Lung (tissue), 12 donors: ENCODE measurements around the gene DUSP14. TPM values are rescaled to one million over a fixed set of nuclear protein-coding genes. Genes with fewer than 3 reads are reported as not detected.

Source experiments
- ATAC-seq: fragments of 200-7000 bp; cut with Tn5 transposase; one replicate; pipeline ENCODE4 v1.9.1; 2020; ENCODE audit warnings: moderate number of reproducible peaks; ENCODE audit not compliant: insufficient read depth, low FRiP score
- DNase-seq, 3 donors: peaks; one replicate each; pipeline ENCODE4 v3.0.0-alpha.2; 2013 to 2017
- H3K27ac ChIP-seq, 2 donors: one replicate each; pipeline ENCODE4 v1.5.1; 2013; ENCODE audit warnings: mild to moderate bottlenecking in 2 of 2, moderate library complexity in 2 of 2, control low read depth in 1 of 2, inconsistent platforms in 1 of 2, low read depth in 1 of 2, low read length in 1 of 2
- H3K27me3 ChIP-seq, 3 donors: one replicate each; pipeline ENCODE4 v1.5.1; 2013; ENCODE audit warnings: low read length in 2 of 3; ENCODE audit not compliant: control insufficient read depth in 3 of 3, insufficient read depth in 3 of 3
- H3K36me3 ChIP-seq, 4 donors: one replicate each; pipeline ENCODE4 v1.5.1; 2013; ENCODE audit warnings: low read length in 4 of 4, mild to moderate bottlenecking in 1 of 4, moderate library complexity in 1 of 4; ENCODE audit not compliant: control insufficient read depth in 4 of 4, insufficient read depth in 4 of 4
- H3K4me1 ChIP-seq, 5 donors: one replicate each; pipeline ENCODE4 v1.5.1; 2013; ENCODE audit warnings: low read length in 5 of 5, mild to moderate bottlenecking in 2 of 5, moderate library complexity in 1 of 5; ENCODE audit not compliant: control insufficient read depth in 5 of 5, insufficient read depth in 5 of 5
- H3K4me3 ChIP-seq: one replicate; pipeline ENCODE4 v1.5.1; 2013; ENCODE audit warnings: mild to moderate bottlenecking, control low read depth, moderate library complexity
- H3K9ac ChIP-seq, 2 donors: one replicate each; pipeline ENCODE4 v1.5.1; 2013; ENCODE audit warnings: low read length in 2 of 2, control low read depth in 1 of 2; ENCODE audit not compliant: insufficient read depth in 1 of 2
- H3K9me3 ChIP-seq, 4 donors: one replicate each; pipeline ENCODE4 v1.5.1; 2013; ENCODE audit warnings: low read length in 3 of 4, mild to moderate bottlenecking in 1 of 4, moderate library complexity in 1 of 4; ENCODE audit not compliant: control insufficient read depth in 4 of 4, insufficient read depth in 3 of 4
- CTCF ChIP-seq: IDR thresholded peaks from 2 replicates; pipeline ENCODE4 v1.5.1; 2012; ENCODE audit warnings: mild to moderate bottlenecking; ENCODE audit errors: control extremely low read depth, extremely low read depth
- WGBS, 2 donors: extraction: QIAGEN DNeasy Blood & Tissue Kit; methylation state at CpG; one replicate each; pipeline ENCODE4 v1.1.7; 2013; 5-methylcytosine and 5-hydroxymethylcytosine counted together
- polyA plus RNA-seq, 2 donors: library from polyadenylated mRNA; stranded (reverse); fragments of 200-250 nt; gene quantifications; one replicate each; pipeline ENCODE4 v1.2.1, GENCODE V29; 2013
- total RNA-seq, 2 donors: library from RNA; depleted of rRNA in 1 of 2; stranded (reverse); fragments of >200 nt in 1 of 2; gene quantifications; one replicate each; pipeline ENCODE4 v1.2.1, GENCODE V29; 2014 to 2021
- donor health status: control.
- donor health status: control.
- donor health status: Bipolar disorder and iron deficiency.
- donor health status: healthy.
- donor health status: DM: yes; HTN: yes; CAD: no.

Gene DUSP14
- total and polyA plus RNA-seq, 4 donors, result 7.4 to 15.7 (median 10.4) TPM

- Histone ChIP-seq H3K27ac (peak overlapping the region; percentile 91 to 94), H3K4me1 (peaks cover 3 to 32% (median 6%) of the 10 kb centered on the region in 5 donors), H3K4me3 (peak overlapping the region; percentile 48), H3K9ac (peak overlapping the region in 1 of 2 donors; percentile 1), H3K27me3 (no peaks in the 10 kb centered on the region), H3K9me3 (no peaks in the 10 kb centered on the region), H3K36me3 (no peaks in the 10 kb centered on the region)
- TF ChIP-seq CTCF, result no peak
- ATAC-seq (peak; percentile 72), DNase-seq (peak; percentile 54 to 70 (median 63))
- WGBS, 2 donors, result 2% methylated on average over 25 of the region's 25 CpGs
Measured at GRCh38 chr17:37488607-37489196, 989 bp upstream of the DUSP14 start.

GRCh38 chr17:37490022-37490587, 414 bp downstream of the DUSP14 start:
- no peak for TF ChIP-seq CTCF
- 0 to 1% methylated on average over 30 to 56 of the region's 56 CpGs for WGBS, 2 donors
- DNase-seq, result peak; percentile 69 to 79 (median 76)
- Histone ChIP-seq H3K27ac (peak overlapping the region; percentile 30 to 78), H3K9me3 (no peaks in the 10 kb centered on the region), H3K36me3 (no peaks in the 10 kb centered on the region), H3K9ac (no peak overlapping the region), H3K27me3 (no peaks in the 10 kb centered on the region), H3K4me3 (peak overlapping the region; percentile 62), H3K4me1 (peaks cover 3 to 30% (median 6%) of the 10 kb centered on the region in 5 donors)
- peak; percentile 5 for ATAC-seq

- Histone ChIP-seq H3K9ac (no peak overlapping the region), H3K36me3 (no peaks in the 10 kb centered on the region), H3K4me3 (peak overlapping the region; percentile 62), H3K27me3 (no peaks in the 10 kb centered on the region), H3K27ac (peak overlapping the region; percentile 44 to 78), H3K4me1 (peaks cover 3 to 30% (median 6%) of the 10 kb centered on the region in 5 donors), H3K9me3 (no peaks in the 10 kb centered on the region)
- WGBS, 2 donors, result 31 to 41% methylated on average over 24 of the region's 24 CpGs
- no peak for TF ChIP-seq CTCF
- ATAC-seq, result no peak
- DNase-seq, result peak; percentile 43 to 62 (median 48)
Measured at GRCh38 chr17:37490638-37491614, 1.2 kb downstream of the DUSP14 start.
